ENCODE results near the gene VPS39.

VPS39 gene

DNA sequence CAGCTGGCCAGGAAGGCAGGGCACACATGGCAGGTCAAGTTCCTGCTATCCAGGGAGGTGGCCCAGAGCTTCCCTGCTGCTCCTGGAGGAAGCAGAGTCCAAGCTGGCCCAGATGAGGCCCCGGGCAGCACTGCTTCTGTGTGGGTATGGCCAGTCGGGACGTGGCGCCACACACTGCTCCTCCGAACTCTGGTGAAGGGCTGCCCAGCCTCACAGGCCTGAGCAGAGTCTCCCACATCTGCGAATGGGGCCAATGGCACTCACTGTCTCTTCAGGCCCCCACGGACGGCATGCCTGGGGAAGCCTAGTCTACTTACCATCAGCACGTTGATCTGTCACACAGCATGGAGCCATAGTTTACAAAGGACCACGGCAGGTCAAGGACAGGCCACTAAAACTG, 49.2 kb downstream of the VPS39 start:
- TF ChIP-seq, protein P1, sequence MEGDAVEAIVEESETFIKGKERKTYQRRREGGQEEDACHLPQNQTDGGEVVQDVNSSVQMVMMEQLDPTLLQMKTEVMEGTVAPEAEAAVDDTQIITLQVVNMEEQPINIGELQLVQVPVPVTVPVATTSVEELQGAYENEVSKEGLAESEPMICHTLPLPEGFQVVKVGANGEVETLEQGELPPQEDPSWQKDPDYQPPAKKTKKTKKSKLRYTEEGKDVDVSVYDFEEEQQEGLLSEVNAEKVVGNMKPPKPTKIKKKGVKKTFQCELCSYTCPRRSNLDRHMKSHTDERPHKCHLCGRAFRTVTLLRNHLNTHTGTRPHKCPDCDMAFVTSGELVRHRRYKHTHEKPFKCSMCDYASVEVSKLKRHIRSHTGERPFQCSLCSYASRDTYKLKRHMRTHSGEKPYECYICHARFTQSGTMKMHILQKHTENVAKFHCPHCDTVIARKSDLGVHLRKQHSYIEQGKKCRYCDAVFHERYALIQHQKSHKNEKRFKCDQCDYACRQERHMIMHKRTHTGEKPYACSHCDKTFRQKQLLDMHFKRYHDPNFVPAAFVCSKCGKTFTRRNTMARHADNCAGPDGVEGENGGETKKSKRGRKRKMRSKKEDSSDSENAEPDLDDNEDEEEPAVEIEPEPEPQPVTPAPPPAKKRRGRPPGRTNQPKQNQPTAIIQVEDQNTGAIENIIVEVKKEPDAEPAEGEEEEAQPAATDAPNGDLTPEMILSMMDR (IDR thresholded peaks at IDR 0.05; ENCODE audit: extremely low read depth, insufficient read depth, missing control alignments): no peak
- in situ Hi-C loops (cut with MboI; ENCODE audit: low pct_unique_long_range_greater_than_20kb, low sequenced_read_pairs, unreplicated experiment): no loop called here
- DNase-seq (ENCODE audit: low spot score): no peak

DNA sequence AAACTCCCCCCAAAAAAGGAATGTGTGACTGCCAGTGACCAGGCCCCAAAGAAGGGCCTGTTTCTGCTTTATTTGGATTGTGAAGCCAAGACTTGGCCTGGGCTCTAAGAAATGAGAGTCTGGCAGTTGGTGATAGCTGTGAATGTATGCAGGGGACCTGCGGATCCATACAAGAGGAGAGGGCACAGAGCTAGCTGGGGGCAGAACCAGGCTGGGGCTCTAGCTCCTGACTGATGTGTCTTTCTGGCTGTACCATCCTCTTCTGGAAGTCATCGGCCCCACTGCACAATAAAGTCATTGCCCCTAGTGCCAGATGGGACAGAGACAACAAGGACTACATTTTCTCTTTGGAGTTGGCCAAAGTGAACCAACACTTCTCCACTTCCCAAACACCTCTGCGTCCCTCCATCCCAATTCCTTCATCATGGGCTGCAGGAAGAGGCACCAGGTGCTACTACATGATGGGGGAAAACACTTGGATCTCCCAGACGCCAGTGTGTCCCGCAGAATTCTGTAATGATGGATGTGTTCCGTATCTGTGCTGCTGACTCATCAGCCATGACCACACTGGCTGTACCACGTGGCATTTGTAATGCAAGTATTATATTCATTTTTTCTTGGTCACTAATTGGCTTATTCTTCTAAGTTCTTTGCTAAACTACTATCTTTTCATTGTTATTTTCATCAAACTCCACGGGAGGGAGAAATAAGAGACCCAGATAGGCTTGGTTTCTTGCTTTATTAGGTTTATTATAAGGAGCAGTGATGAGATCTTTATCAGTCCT, 49.9 kb downstream of the VPS39 start:
- in situ Hi-C loops (cut with MboI; ENCODE audit: low pct_unique_long_range_greater_than_20kb, low sequenced_read_pairs, unreplicated experiment): no loop called here
- DNase-seq (ENCODE audit: low spot score): no peak
- TF ChIP-seq, protein P1 (IDR thresholded peaks at IDR 0.05; ENCODE audit: extremely low read depth, insufficient read depth, missing control alignments): no peak

DNA sequence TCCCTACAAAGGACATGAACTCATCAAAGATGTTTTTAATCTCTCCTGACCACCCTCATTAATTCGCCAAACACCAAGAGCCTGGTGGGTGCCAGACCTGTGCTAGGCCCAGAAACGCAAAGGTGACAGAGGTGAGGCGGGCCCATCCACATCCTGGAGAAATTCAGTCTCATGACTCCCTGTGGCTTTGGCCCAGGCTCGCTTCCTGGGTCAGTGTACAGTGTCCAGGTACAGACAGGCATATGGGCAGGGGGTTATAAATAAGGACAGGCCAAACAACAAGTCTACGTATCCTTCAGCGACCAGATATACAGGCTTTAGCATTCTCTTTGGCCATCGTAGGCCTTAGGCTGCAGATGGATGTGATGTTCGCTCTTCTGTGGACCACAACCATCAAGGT, 50.7 kb downstream of the VPS39 start:
- in situ Hi-C loops (cut with MboI; ENCODE audit: low pct_unique_long_range_greater_than_20kb, low sequenced_read_pairs, unreplicated experiment): no loop called here
- TF ChIP-seq, protein P1 (IDR thresholded peaks at IDR 0.05; ENCODE audit: extremely low read depth, insufficient read depth, missing control alignments): no peak
- DNase-seq (ENCODE audit: low spot score): no peak

DNA sequence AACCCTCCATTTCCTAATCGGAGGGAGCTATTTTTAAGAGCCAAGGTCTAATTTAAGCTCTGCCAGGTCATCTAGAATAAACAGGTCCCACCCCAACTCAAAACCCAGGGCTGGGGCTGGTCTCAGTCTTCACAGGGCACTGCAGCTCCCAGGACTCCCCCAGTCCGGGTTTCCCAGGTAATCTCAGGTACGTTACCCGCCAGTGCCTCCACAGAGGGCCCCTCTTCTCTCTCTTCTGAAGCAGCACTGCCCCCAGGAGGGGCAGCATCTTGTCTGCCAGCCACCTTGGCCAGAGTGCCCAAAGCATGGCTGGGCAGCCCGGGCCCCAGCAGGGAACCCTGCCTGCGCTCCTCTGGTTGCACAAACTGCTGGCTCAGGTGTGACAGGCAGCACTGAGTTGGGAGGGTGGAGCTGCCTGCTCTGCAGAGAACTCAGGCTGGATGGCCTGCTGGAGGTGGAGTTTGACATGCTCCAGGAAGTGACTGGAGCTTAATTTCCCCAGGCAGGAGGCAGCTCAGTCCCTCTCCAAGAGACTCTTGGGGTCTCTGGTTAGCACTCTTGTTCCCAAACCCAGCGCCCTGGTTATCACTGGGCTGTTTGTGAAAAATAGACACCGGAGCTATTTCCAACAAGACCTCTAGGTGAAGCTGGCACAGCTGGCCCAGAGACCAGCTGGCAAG, 51.7 kb downstream of the VPS39 start, which contains the start of gene PLA2G4F:
Gene PLA2G4F (minus strand): TSS at position 394 of the 680 bp plus-strand sequence. CDS start 87 bp downstream, at position 307.
- TF ChIP-seq, protein P1 (IDR thresholded peaks at IDR 0.05; ENCODE audit: extremely low read depth, insufficient read depth, missing control alignments): no peak
- in situ Hi-C loops (cut with MboI; ENCODE audit: low pct_unique_long_range_greater_than_20kb, low sequenced_read_pairs, unreplicated experiment): no loop called here
- DNase-seq (ENCODE audit: low spot score): no peak

DNA sequence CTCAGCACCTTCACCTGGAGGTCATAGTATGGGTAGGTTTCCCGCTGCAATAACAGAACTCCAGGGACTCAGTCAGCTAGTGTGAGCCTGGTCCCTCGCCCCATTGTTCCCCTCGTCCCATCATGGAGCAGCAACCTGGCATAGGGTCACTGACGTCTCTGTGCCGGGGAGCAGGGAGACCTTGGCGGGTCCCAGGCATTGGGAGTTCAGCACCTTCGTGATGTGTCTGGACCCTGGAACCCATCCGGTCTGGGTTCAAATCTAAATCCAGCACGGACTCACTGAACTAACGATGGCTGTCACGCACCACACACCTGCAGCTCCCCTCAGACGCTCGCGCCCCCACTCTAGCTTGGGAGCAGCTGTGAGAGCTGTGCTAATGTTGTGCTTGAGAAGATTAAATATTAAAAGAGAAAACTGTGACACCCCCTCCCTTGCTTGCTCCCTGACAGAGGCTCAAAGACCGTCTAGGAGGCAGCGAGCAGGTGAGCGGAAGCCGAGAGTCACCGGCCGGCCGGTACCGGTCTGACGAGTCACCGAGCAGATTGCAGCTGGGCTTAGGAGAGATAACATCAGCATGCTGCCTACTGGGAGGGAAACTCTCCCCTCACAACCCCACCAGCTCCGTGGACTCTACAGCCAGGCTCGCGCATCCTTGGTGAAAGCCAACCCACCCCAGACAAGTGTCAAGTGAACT, 52.4 kb downstream of the VPS39 start:
- DNase-seq (ENCODE audit: low spot score): no peak
- in situ Hi-C loops (cut with MboI; ENCODE audit: low pct_unique_long_range_greater_than_20kb, low sequenced_read_pairs, unreplicated experiment): no loop called here
- TF ChIP-seq, protein P1 (IDR thresholded peaks at IDR 0.05; ENCODE audit: extremely low read depth, insufficient read depth, missing control alignments): no peak

DNA sequence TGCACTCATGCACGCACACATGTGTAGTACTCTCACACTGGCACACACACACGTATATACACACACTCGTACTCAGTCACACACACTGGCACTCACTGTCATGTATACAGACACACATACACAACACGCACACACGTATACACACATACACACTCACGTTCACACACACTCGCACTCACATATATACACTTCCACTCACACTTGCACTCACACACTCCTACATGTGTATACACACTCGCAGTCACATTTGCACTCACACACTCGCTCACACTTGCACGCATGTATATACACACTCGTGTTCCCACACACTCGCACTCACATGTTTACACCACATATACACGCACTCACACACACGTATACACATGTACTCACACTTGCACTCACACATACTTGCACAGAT, 53.1 kb downstream of the VPS39 start:
- in situ Hi-C loops (cut with MboI; ENCODE audit: low pct_unique_long_range_greater_than_20kb, low sequenced_read_pairs, unreplicated experiment): no loop called here
- TF ChIP-seq, protein P1 (IDR thresholded peaks at IDR 0.05; ENCODE audit: extremely low read depth, insufficient read depth, missing control alignments): no peak
- no peak for DNase-seq (ENCODE audit: low spot score)

Measured in GM13977 (cell line).